ENCODE results near the gene OR13C3.

- TF ChIP-seq, protein P1, sequence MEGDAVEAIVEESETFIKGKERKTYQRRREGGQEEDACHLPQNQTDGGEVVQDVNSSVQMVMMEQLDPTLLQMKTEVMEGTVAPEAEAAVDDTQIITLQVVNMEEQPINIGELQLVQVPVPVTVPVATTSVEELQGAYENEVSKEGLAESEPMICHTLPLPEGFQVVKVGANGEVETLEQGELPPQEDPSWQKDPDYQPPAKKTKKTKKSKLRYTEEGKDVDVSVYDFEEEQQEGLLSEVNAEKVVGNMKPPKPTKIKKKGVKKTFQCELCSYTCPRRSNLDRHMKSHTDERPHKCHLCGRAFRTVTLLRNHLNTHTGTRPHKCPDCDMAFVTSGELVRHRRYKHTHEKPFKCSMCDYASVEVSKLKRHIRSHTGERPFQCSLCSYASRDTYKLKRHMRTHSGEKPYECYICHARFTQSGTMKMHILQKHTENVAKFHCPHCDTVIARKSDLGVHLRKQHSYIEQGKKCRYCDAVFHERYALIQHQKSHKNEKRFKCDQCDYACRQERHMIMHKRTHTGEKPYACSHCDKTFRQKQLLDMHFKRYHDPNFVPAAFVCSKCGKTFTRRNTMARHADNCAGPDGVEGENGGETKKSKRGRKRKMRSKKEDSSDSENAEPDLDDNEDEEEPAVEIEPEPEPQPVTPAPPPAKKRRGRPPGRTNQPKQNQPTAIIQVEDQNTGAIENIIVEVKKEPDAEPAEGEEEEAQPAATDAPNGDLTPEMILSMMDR (conservative IDR thresholded peaks at IDR 0.05; ENCODE audit: low read length), result no peak
- TF ChIP-seq EZH2phosphoT487 (IDR thresholded peaks at IDR 0.05; ENCODE audit: borderline replicate concordance, low read depth, low read length), result no peak
Measured at GRCh38 chr9:104527109-104527508, 9.5 kb downstream of the OR13C3 start, which contains the start of gene OR13C4.

All from OCI-LY7 (cell line).